Stimulated activated CD4-positive, alpha-beta T cell treated with anti-CD3 and anti-CD28 coated beads, Interleukin-4, amount 100 ng/mL, for 24 hours (primary cell): ENCODE results near the gene GSTT4.
"Not testable (repeated sequence)": the region's sequence is repeated elsewhere in the genome, so short reads cannot be mapped to it uniquely, and the experiment has no call there.

ENCODE experiments used
- DNase-seq: peaks from one replicate; pipeline ENCODE4 v3.0.0-alpha.2; 2020

The GSTT4 gene

DNA sequence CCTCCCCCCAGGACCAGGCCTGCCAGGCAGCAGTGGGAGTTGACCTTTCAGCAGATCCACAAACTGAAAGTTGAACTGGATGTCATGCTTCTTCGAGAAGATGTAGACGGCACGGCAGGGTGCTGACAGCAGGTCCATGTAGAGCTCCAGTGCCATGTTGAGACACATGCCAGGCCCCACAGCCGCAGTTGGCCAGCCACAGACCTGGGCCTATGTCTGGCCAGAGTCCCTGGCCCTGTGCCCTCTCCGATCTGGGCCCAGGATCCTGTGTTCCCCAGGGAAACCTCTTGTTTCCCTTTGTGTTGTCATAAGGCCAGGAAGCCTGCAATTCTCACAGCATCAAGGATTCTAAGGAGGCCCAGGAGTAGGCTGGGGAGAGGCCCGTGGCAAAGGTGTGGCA is at the start of gene GSTT4:
GSTT4 (minus strand) TSS at position 253 of the 400 bp plus-strand sequence; CDS start at position 156, 97 bp downstream.
- no peak for DNase-seq

- DNase-seq: no peak
Observed at GRCh38 chr22:24054356-24054755, 49.1 kb upstream of the GSTT4 start.

GRCh38 chr22:24053481-24054226 is 48.4 kb upstream of the GSTT4 start:
- DNase-seq: no peak

DNA sequence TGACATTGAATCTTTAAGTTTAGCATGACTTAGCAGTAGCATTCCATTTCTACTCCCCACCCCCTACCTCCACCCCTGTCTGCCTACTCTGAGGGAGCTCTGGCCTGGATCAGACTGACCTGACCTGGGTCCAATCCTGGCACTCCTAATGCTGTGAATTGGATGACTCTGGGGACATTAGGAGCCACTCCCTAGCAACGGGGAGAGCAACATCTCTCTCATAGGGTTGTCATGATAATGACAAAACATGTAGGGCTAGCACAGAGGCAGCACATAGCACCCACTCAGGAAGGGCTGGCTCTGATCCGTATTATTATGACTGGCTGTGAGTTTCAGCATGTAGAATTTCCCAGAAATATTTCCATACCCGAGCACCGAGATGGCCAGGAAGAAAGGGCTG is 46.3 kb upstream of the GSTT4 start:
- DNase-seq: no peak

GRCh38 chr22:24051028-24051427 is 45.8 kb upstream of the GSTT4 start:
- DNase-seq: no peak

GRCh38 chr22:24049978-24050377 is 44.7 kb upstream of the GSTT4 start:
- no peak for DNase-seq

DNA sequence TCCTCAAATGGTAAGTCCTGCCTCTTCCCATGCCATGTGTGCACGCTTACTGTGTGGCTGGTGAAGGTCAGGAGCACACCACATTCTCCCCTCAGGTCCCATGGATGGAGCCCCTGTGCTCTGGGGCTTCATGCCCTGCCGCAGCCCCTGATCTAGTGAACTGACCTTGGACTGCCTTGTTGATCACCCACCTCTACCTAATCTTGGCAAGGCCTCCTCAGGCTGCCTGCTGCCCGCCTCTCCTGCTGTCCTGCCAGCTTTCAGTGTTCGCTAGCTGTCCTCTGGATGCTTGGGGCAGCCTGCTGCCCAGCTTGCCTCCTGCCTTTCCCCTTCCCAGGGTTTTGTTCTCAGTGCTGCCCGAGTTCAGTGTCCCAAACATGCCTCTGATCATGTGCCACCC is 44.0 kb upstream of the GSTT4 start:
- no peak for DNase-seq

DNA sequence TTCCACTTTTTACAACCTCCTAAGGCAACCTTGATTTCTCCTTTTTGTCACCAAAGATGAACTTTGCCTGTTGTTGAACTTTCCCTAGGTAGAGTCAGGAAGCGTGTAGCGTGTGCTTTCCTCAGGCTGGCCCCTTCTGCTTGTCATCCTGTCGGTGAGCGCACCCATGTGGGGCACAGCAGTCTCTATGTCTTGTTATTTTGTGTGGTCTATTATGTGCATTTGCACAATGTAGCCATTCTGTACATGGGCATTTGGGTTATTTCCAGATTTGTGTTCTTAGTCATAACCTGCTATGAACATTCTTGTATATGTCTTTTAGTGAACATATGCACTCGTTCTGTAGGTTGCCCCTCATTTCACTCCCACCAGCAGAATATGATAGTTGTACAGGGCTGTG is 40.8 kb upstream of the GSTT4 start:
- DNase-seq: no peak

DNA sequence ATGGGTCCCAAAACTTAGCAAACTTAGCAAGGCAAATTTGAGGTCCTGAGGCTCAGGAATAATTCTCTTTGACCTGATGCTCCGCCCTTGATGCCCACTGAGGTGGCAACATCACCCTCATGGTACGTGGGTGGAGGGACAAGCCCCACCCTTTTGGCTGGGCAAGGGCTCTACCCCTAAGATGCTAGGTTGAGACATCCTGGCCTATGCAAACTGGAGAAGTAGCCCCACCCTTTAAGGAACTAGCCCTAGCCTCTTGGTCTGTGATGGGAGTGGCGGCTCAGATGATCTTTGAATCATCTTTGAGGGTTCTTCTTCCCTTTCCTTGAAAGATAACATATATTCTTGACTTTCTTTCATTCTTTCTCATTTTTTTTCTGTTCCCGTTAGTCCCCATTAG is 38.7 kb upstream of the GSTT4 start:
- no peak for DNase-seq

GRCh38 chr22:24043465-24043864 is 38.2 kb upstream of the GSTT4 start:
- not testable (repeated sequence) for DNase-seq

GRCh38 chr22:24040946-24041345 is 35.7 kb upstream of the GSTT4 start:
- no peak for DNase-seq

- DNase-seq: no peak
Observed at GRCh38 chr22:24039046-24039445, 33.8 kb upstream of the GSTT4 start.

- no peak for DNase-seq
Observed at GRCh38 chr22:24037851-24038765, 32.9 kb upstream of the GSTT4 start.

DNA sequence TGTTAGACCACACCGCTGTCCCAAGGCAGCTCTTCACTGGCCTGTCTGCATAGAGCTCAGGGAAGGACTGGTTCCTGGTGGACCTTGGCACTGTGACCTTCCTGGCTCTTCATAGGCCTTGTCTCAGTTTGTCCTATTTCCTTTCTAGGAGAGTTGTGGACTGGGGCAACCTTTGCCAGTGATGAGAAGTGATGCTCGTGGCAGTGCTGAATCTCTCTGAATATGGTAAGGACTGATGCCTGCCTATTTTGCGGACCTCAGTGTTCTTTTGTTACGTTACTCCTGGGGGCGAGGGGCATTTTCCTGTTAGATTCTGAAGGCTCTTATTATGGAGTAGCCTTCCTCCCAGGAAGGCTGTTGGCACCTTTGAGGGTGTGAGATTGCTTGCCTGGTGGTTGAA is 30.0 kb upstream of the GSTT4 start:
- no peak for DNase-seq

- no peak for DNase-seq
Observed at GRCh38 chr22:24033731-24034130, 28.5 kb upstream of the GSTT4 start.

GRCh38 chr22:24030186-24030702 is 25.0 kb upstream of the GSTT4 start:
- no peak for DNase-seq

- no peak for DNase-seq
Observed at GRCh38 chr22:24029304-24029703, 24.1 kb upstream of the GSTT4 start.

- DNase-seq: no peak
Observed at GRCh38 chr22:24028533-24028932, 23.3 kb upstream of the GSTT4 start.

- no peak for DNase-seq
Observed at GRCh38 chr22:24027991-24028390, 22.7 kb upstream of the GSTT4 start.

- DNase-seq: no peak
Observed at GRCh38 chr22:24027389-24027975, 22.2 kb upstream of the GSTT4 start.

DNA sequence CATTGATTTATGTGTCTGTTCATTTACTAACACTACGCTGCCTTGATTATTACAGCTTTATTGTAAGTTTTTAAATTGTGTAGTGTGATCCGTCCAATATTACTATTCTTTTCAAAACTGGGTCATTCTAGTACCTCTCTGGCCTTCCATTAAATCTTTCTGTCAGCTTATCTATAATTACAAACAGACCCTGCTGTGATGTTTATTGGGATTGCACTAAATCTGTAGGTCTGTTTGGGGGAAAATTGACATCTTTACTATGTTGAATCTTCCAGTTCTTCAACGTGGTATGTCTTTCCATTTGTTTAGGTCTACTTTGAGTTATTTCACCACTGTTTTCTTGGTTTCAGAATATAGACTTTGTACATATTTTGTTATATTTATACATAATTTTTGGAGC is 21.5 kb upstream of the GSTT4 start:
- no peak for DNase-seq

GRCh38 chr22:24026056-24026455 is 20.8 kb upstream of the GSTT4 start:
- no peak for DNase-seq

DNA sequence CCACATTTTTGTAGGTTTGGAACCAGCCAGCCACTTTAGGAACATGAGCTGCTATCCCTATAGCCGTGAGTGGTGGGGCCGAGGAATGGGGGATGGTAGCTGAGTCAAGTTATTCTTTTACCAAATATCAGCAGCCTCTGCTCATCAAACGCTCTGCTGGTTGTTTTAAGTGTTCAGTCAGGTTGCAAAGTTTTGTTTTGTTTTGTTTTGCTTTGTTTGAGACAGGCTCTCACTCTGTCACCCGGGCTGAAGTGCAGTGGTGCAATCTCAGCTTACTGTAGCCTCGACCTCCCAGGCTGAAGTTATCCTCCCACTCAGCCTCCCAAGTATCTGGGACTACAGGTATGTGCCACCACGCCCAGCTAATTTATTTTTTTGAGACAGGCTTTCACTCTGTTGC is 20.2 kb upstream of the GSTT4 start:
- no peak for DNase-seq

- DNase-seq: no peak
Observed at GRCh38 chr22:24024354-24024753, 19.1 kb upstream of the GSTT4 start.
